ENCODE data around the gene TEX54.

The TEX54 gene

GRCh38 chr11:62880803-62881578 is 48.4 kb upstream of the TEX54 start, which contains the start of gene SLC3A2 (continued):
- TF ChIP-seq ZNF433 (tag by site-specific recombination; IDR thresholded peaks at IDR 0.05; ENCODE audit: low read depth) (no peak), ZNF311 (tag by site-specific recombination; IDR thresholded peaks at IDR 0.05; ENCODE audit: borderline replicate concordance) (no peak), HOXA7 (CRISPR knock-in tag; IDR thresholded peaks at IDR 0.05; ENCODE audit: borderline replicate concordance) (no peak), ZNF544 (tag by site-specific recombination; IDR thresholded peaks at IDR 0.05) (no peak), ZBTB11 (tag by site-specific recombination; conservative IDR thresholded peaks at IDR 0.05; ENCODE audit: low read depth) (peak; percentile 76), ZNF416 (tag by site-specific recombination; IDR thresholded peaks at IDR 0.05) (no peak), ZSCAN18 (tag by site-specific recombination; IDR thresholded peaks at IDR 0.05) (no peak), ZNF362 (tag by site-specific recombination; IDR thresholded peaks at IDR 0.05) (no peak), ZNF658 (tag by site-specific recombination; IDR thresholded peaks at IDR 0.05) (no peak), ZNF404 (tag by site-specific recombination; IDR thresholded peaks at IDR 0.05) (no peak), ZBTB49 (tag by site-specific recombination; IDR thresholded peaks at IDR 0.05; ENCODE audit: low read depth) (no peak)

GRCh38 chr11:62880231-62880802 is 47.7 kb upstream of the TEX54 start:
- Histone ChIP-seq H3K9me3 (ENCODE audit: control insufficient read depth, insufficient read depth, low read depth, low read length) (no peaks in the 10 kb centered on the region), H3K4me1 (ENCODE audit: control insufficient read depth, insufficient read depth, low read length) (no peaks in the 10 kb centered on the region), H3K4me3 (ENCODE audit: low read depth, low read length) (peak overlapping the region; percentile 93), H3K27ac (ENCODE audit: extremely low read depth, low read depth, low read length) (0 out of 2 replicates have a peak overlapping the region, but pooled peaks have one; percentile 98), H3K36me3 (ENCODE audit: control insufficient read depth in 2 of 2, insufficient read depth in 1 of 2, low read length in 2 of 2) (peaks cover 9 to 70% of the 10 kb centered on the region in 2 experiments; a peak in 2 of 3 replicates)
- ChIA-PET POLR2A (interaction anchor here (0.6 to 8.7 kb wide), 15 partner anchors 10 to 289 kb away, joined by 3 to 91 read pairs (median 8); partner anchors contain the start of genes GANAB, MTA2, TMEM179B and TUT1), CTCF (interaction anchor here (0.6 to 2.4 kb wide), 6 partner anchors 8 to 475 kb away, joined by 3 to 10 read pairs (median 4); no protein-coding TSS in a partner anchor)
- TF ChIP-seq PRDM1 (tag by site-specific recombination; IDR thresholded peaks at IDR 0.05) = peak; percentile 63; the same call in 1 of the 2 replicates
- TF ChIP-seq BCL11B (tag by site-specific recombination; IDR thresholded peaks at IDR 0.05; ENCODE audit: low read depth) = peak; percentile 74; the same call in 1 of the 2 replicates
- peak; percentile 16; the same call in 1 of the 2 replicates for TF ChIP-seq EGR2 (tag by site-specific recombination; IDR thresholded peaks at IDR 0.05; ENCODE audit: low read depth)
- TF ChIP-seq ZFHX2 (tag by site-specific recombination; conservative IDR thresholded peaks at IDR 0.05) = peak; percentile 63
- no peak for TF ChIP-seq ZNF132 (tag by site-specific recombination; IDR thresholded peaks at IDR 0.05; ENCODE audit: borderline replicate concordance)
- TF ChIP-seq ZNF335 (tag by site-specific recombination; conservative IDR thresholded peaks at IDR 0.05) = peak; percentile 51; the same call in 1 of the 2 replicates
- TF ChIP-seq ZNF350 (tag by site-specific recombination; IDR thresholded peaks at IDR 0.05) = no peak
- TF ChIP-seq GLI2 (tag by site-specific recombination; IDR thresholded peaks at IDR 0.05; ENCODE audit: borderline replicate concordance, low read depth) = no peak
- peak; percentile 32 for TF ChIP-seq IKZF3 (tag by site-specific recombination; IDR thresholded peaks at IDR 0.05)
- no peak for TF ChIP-seq ZNF175 (tag by site-specific recombination; IDR thresholded peaks at IDR 0.05)
- peak; percentile 25; the same call in 1 of the 2 replicates for TF ChIP-seq ZNF398 (tag by site-specific recombination; IDR thresholded peaks at IDR 0.05)

Data from HEK293 (cell line).